ENCODE results near the gene USH1C. TPM values are rescaled to one million over a fixed set of nuclear protein-coding genes. Genes with fewer than 3 reads are reported as not detected.

The USH1C gene
- total and polyA plus RNA-seq, 3 donors from 2014 or later = 1.2 to 3.7 (median 1.2) TPM

DNA sequence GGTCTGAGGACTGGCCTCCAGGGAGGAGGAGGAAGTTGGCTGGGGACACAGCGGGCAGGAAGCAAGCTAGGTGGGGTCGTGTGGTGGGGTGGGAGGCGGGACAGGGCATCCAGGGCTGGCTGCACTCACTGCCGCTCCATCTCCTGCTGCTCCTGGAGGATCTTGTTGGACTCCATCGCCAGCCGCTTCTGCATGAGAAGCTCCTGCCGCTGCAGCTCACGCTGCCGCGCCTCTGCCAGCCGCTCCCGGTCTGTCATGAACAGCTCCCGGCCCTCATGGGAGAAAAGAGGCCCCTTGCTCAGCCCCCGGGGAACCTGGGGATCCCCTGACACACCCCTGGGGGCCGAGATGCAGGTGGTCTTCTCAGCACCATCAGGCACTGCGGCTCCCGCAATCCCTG is 21.6 kb downstream of the USH1C start:
- WGBS, 2 donors = 83 to 89% methylated on average over 12 to 16 of the region's 17 CpGs
- H3K9me3 ChIP-seq = no peaks in the 10 kb centered on the region
- TF ChIP-seq, protein P1, sequence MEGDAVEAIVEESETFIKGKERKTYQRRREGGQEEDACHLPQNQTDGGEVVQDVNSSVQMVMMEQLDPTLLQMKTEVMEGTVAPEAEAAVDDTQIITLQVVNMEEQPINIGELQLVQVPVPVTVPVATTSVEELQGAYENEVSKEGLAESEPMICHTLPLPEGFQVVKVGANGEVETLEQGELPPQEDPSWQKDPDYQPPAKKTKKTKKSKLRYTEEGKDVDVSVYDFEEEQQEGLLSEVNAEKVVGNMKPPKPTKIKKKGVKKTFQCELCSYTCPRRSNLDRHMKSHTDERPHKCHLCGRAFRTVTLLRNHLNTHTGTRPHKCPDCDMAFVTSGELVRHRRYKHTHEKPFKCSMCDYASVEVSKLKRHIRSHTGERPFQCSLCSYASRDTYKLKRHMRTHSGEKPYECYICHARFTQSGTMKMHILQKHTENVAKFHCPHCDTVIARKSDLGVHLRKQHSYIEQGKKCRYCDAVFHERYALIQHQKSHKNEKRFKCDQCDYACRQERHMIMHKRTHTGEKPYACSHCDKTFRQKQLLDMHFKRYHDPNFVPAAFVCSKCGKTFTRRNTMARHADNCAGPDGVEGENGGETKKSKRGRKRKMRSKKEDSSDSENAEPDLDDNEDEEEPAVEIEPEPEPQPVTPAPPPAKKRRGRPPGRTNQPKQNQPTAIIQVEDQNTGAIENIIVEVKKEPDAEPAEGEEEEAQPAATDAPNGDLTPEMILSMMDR (IDR thresholded peaks at IDR 0.05) = no peak
- no peak for TF ChIP-seq POLR2A (IDR thresholded peaks at IDR 0.05)
- no peak overlapping the region for H3K27ac ChIP-seq
- H3K36me3 ChIP-seq (ENCODE audit: low read depth, missing control alignments) = no peaks in the 10 kb centered on the region
- no peak overlapping the region for H3K4me3 ChIP-seq
- no peaks in the 10 kb centered on the region for H3K4me1 ChIP-seq
- DNase-seq = no peak
- no peaks in the 10 kb centered on the region for H3K27me3 ChIP-seq
- intact Hi-C loops (cut with DNase I; ENCODE audit: low total_unique reads) = no loop called here

DNA sequence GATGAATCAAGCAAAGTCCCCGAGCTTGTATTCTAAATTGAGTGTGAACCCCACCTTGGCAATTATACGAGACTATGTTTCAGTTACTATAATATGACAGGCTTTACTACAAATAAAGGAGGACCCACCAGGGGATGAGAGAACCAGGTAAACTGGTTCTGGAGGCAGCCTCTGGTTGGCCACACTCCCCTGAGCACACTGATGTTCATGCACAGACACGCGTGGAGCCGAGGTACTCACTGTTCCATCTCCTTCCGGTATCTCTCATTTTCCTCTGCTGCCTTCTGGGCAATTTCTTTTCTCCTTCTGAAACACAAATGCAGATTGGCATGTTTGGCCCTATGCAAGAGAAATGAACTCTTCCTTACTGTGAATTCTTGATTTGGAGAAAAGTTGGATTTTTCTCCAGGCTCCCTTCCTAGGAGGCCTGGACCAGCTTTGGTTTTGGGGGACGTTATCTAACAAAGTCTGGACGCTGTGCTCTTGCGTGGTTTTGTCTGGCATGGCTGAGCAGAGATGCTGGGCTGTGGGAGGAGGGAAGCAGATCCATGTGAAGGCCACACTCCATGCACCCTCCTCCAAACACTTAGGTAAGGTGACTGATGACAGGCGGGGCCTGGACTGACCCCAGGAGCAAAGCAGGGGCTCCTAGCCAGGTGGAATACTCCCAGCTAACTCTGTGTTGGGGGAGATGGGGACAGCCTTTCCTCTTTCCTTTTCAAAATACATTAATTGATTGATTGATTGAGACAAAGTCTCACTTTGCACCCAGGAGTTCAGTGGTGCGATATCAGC is 22.9 kb downstream of the USH1C start:
- intact Hi-C loops (cut with DNase I; ENCODE audit: low total_unique reads) = no loop called here
- DNase-seq = no peak
- TF ChIP-seq, protein P1 (IDR thresholded peaks at IDR 0.05) = no peak
- TF ChIP-seq POLR2A (IDR thresholded peaks at IDR 0.05) = no peak

DNA sequence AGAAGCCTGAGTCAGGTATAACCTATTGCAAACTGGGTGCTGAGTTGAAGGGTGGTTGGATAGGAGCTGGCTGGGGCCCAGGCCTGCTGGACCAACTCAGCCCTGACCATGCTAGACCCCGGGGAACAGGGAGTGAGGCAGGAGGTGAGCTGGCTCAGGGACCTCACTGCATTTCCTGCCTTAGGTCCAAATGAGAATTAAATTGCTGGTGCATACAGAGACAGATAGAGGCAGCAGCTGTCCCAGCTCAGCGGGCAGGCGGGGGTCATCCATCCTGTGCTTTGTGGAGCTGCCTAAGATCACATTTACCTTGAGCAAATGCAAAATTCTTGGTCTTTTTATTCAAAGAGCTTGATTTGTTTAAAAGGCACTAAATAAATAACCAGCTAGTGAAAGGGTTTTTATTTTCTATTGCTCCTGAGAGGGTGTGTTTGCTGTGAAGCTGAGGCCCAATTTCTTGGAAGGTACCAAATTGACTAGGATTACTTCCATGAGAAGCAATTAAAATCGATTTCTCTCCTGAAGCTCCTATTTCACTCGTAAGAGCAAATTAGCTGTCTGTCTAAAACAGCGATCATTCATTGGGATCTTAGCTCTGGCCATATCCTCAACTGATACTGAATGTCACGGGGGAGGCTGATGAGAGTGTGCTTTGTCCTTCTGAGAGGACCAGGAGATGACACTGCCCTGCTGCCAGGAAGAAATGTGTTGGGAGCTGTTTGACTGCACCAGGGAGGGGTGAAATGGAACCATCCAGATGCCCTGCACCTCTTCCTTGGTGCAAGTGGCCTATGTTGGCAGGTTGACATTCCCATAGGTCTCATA is 24.9 kb downstream of the USH1C start:
- DNase-seq = no peak
- Histone ChIP-seq H3K4me3 (no peak overlapping the region), H3K36me3 (ENCODE audit: low read depth, missing control alignments) (no peaks in the 10 kb centered on the region), H3K4me1 (no peaks in the 10 kb centered on the region), H3K9me3 (no peaks in the 10 kb centered on the region), H3K27me3 (no peaks in the 10 kb centered on the region), H3K27ac (no peak overlapping the region)
- TF ChIP-seq, protein P1 (IDR thresholded peaks at IDR 0.05) = no peak
- TF ChIP-seq POLR2A (IDR thresholded peaks at IDR 0.05) = no peak
- intact Hi-C loops (cut with DNase I; ENCODE audit: low total_unique reads) = no loop called here
- WGBS, 2 donors = 81 to 83% methylated on average over 6 to 7 of the region's 7 CpGs

More for the DNA sequence above, 22.9 kb downstream of the USH1C start:
- WGBS, 2 donors = 77 to 91% methylated on average over 10 of the region's 11 CpGs
- Histone ChIP-seq H3K27me3 (no peaks in the 10 kb centered on the region), H3K36me3 (ENCODE audit: low read depth, missing control alignments) (no peaks in the 10 kb centered on the region), H3K4me1 (no peaks in the 10 kb centered on the region), H3K27ac (no peak overlapping the region), H3K4me3 (no peak overlapping the region), H3K9me3 (no peaks in the 10 kb centered on the region)

DNA sequence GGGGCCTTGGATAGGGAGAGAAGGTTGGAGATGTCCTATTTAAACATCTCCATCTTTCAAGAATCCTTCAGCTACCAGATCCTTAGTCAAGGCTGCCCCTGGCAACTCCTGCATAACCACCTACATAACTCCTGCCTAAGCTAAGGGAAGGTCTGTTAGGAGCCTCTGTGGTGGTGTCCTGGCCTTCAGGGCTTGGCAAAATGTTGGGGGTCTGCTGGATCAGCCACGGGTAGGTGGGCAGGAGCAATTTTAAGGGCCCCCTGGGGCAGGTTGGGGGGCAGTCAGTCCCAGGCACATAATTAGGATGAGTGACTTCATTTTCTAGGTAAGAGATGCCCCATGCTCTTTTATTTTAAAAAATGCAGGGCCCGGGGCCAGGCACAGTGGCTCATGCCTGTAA is 25.9 kb downstream of the USH1C start:
- TF ChIP-seq POLR2A (IDR thresholded peaks at IDR 0.05) = no peak
- TF ChIP-seq, protein P1 (IDR thresholded peaks at IDR 0.05) = no peak
- Histone ChIP-seq H3K27ac (no peak overlapping the region), H3K36me3 (ENCODE audit: low read depth, missing control alignments) (no peaks in the 10 kb centered on the region), H3K9me3 (no peaks in the 10 kb centered on the region), H3K27me3 (no peaks in the 10 kb centered on the region), H3K4me1 (no peaks in the 10 kb centered on the region), H3K4me3 (no peak overlapping the region)
- intact Hi-C loops (cut with DNase I; ENCODE audit: low total_unique reads) = no loop called here
- no peak for DNase-seq
- 91 to 95% methylated on average over 2 of the region's 2 CpGs for WGBS, 2 donors

Data from testis (tissue), 3 donors.